CD4-positive, alpha-beta T cell treated with Interleukin-4 for 4 hours (primary cell): ENCODE data around the gene HPS4.

Experiments used
- DNase-seq: peaks from one replicate; pipeline ENCODE4 v3.0.0-alpha.2; 2020

HPS4 gene

GRCh38 chr22:26406118-26406517, 77.5 kb downstream of the HPS4 start:
- DNase-seq, result no peak

DNA sequence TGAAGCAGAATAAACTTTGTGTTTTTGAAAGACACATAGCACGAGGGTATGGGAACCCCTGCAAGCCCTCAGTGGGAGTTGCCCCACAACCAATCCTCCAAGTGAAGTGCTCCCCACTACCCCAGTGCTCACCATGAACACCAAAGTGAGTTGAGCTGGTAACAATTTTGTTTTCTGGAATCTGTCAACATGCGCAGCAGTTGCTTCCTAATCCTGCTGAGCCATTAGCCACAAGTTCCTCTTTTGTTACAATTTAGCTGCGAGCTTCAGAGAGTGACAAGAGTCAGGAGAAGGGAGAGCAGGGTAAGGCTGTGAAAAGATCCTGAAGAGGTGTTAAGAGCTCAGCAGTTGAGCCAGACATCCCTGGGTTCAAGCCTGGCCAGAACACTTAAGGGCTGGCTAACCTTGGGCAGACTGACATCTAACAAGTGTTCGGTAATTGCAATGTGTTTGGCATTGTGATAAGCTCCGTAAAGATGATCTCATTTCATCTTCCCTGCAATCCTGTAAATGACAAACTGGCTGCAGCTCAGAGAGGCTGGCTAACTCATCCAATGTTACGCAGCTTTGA, 78.6 kb downstream of the HPS4 start:
- no peak for DNase-seq

- no peak for DNase-seq
Observed at GRCh38 chr22:26401726-26402125, 81.9 kb downstream of the HPS4 start.
